Breast epithelium (tissue), 3 donors: ENCODE measurements around the gene NNT.
"Not testable (repeated sequence)": the region's sequence is repeated elsewhere in the genome, so short reads cannot be mapped to it uniquely, and the experiment has no call there.

Experiments used
- POLR2AphosphoS5 ChIP-seq, 3 donors: sonication (generic); formaldehyde crosslinking; IDR thresholded peaks; one replicate each; pipeline ENCODE4 v1.6.1; 2017; ENCODE audit warnings: antibody characterized with exemption in 3 of 3
- TF ChIP-seq, protein P1 (sequence below), 3 donors: fragments of 450-650 bp; IDR thresholded peaks; one replicate each; pipeline ENCODE4 v1.5.1; 2016 to 2017; ENCODE audit warnings: antibody characterized with exemption in 3 of 3, mild to moderate bottlenecking in 3 of 3, moderate library complexity in 3 of 3

DNA sequence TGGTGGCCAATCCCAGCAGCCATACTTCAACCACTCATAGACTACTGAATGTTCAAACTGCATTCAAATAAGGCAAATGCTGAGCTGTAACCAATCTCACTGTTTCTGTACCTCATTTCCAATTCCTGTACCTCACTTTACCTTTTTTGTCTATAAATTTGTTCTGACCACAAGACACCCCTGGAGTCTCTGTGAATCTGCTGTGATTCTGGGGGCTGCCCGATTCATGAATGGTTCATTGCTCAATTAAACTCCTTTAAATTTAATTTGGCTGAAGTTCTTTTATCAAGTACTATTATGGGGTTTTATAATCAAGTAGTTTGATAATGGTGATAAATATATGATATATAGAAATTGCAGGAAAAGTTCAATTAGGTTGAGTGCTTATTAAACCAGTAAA lies 4.1 kb upstream of the NNT start:
- not testable (repeated sequence) for TF ChIP-seq POLR2AphosphoS5 (IDR thresholded peaks at IDR 0.05)
- TF ChIP-seq, protein P1, sequence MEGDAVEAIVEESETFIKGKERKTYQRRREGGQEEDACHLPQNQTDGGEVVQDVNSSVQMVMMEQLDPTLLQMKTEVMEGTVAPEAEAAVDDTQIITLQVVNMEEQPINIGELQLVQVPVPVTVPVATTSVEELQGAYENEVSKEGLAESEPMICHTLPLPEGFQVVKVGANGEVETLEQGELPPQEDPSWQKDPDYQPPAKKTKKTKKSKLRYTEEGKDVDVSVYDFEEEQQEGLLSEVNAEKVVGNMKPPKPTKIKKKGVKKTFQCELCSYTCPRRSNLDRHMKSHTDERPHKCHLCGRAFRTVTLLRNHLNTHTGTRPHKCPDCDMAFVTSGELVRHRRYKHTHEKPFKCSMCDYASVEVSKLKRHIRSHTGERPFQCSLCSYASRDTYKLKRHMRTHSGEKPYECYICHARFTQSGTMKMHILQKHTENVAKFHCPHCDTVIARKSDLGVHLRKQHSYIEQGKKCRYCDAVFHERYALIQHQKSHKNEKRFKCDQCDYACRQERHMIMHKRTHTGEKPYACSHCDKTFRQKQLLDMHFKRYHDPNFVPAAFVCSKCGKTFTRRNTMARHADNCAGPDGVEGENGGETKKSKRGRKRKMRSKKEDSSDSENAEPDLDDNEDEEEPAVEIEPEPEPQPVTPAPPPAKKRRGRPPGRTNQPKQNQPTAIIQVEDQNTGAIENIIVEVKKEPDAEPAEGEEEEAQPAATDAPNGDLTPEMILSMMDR (IDR thresholded peaks at IDR 0.05) = not testable (repeated sequence)
